ENCODE data around the gene CENPA.
"Not testable (repeated sequence)": the region's sequence is repeated elsewhere in the genome, so short reads cannot be mapped to it uniquely, and the experiment has no call there.

CENPA gene

GRCh38 chr2:26795135-26795534, 9.3 kb downstream of the CENPA start:
- DNase-seq, result not testable (repeated sequence)

DNA sequence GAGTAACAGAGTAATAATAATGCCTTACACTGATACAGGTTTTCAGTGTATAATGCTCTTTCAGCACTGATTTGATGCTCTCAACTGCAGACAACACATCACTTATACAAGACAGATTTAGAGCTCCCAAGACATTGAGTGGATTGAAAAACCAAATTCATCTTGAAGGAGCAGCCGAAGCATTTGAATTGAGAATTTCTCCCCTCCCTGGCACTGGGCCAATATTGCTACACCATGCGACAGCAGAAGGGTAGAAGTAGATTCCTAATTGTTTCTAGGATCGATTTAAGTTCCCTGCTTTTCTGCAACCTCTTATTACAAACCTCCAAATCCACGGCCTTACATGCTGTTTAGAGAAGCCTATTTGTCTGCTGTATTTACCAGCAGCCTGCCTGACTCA, 15.5 kb downstream of the CENPA start:
- DNase-seq, result no peak

GRCh38 chr2:26801796-26802195, 15.9 kb downstream of the CENPA start:
- no peak for DNase-seq

DNA sequence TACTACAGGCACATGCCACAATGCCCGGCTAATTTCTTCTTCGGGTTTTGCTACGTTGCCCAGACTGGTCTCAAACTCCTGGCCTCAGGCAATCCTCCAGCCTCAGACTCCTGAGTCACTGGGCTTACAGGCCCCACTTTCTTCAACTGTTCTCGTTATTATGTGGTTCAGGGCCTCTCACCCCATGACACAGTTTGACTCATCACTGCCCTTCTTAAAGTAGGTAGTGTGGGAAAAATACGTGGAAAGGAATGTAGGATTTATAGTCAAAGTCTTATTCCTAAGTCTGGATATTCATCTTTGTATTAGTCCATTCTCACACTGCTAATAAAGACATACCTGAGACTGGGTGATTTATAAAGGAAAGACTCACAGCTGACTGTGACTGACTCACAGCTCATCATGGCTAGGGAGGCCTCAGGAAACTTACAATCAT, 19.4 kb downstream of the CENPA start:
- no peak for DNase-seq

- peak; percentile 9 for DNase-seq
These were observed 22.1 kb downstream of the CENPA start for GRCh38 chr2:26807788-26808460.

DNA sequence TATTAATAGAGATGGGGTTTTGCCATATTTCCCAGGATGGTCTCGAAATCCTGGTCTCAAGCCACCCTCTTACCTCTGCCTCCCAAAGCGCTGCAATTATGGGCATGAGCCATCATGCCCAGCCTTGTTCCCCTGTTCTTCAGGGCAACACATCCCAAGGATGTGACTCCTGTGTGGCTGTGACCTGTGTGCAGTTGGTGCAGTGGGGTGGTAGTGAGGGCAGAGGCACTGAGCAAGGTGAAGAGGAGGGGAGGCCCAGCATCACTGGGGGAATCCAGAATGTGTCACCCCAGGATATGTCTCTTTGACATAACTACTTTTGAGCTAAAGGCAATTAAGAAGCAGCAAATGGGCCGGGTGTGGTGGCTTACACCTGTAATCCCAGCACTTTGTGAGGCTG, 23.4 kb downstream of the CENPA start:
- DNase-seq, result no peak

DNA sequence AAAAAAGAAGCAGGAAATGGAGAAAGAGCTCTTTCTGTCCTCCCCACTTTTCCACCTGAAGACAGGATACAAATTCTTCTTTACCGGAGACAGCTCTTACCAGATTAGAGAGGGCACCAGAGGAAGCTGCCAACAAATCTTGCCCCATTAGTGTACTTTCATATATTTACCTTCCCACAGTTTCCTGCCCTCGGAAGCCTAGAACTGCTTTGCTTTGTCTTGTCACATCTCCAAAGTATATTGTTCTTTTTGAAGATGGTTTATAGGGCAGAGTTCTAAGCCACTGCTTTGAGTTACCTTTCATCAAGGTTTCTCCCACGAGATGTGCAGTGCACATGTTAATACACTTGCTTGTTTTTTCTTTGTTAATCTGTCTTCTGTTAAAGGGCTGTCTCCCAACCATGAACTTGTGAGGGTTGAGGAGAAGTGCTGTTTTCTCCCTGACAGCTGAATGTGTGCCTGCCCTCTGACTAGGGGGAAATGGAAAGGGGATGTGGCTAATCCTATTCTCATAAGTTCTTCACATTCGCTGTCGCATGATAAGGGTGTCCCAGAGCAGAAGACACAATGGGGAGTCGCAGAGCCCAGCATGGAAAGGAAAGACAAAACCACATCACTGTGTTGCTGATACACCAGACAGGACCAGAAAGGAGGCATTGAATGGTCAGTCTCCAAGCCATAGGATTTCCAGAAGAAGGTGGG, 24.2 kb downstream of the CENPA start:
- no peak for DNase-seq

DNA sequence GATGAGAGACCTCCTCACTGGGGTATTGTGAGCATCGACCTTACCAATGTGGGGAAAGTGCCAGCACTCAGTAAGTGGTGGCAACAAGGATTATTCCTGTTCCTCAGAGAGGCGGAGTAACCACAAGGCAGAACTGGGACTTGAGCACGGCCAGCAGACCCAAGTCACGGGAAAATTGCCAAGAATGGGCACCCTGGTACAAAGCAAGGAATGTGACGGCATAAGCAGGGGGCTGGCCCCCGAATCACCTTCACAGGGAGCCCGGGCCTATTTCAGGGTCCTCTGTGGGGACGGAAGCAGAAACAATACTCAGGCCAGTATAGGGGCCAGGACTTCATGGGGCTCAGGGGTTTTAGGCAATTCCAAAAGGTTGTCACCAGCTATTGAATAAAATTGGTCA, 25.4 kb downstream of the CENPA start:
- no peak for DNase-seq

DNA sequence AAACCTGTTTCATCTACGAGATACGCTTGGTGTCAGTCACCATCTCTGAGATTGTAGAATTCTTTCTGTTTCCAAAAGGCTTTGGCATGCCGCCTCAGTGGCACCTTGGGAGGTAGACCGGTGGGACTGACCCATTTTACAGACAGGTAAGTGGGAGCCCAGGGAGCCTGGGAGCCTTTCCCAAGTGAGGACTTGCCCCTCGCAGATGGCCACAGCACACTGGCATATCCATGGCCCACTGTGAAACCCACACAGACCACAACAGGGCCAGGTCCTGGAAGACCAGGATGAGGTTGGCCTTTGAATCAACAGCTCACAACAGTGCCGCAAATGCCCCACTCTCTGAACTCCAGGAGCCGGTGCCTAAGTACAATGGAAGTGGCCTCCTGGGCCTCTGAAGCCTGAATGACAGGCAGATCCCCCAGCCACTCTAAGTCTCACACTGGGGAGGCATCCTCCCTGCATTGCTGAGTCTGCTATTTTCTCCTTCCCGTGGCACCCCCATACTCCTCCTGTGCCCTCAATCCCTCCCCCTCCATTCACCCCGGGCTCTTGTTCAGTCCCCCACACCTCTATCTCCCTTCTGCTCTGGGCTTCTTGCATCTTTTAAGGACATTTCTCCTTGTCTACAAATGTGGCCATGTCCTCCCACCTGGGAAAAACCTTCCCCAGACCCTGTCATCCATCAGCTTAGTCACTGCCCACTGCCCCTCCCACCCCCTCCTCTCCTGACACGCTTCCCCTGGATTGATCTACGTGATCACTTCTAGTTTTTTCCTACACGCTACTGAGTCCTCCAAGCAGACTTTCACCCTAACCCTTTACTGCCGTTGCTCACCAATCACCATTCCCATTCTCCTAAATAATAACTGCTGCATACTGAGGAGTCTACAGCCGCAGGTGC, 26.2 kb downstream of the CENPA start:
- DNase-seq, result no peak

DNA sequence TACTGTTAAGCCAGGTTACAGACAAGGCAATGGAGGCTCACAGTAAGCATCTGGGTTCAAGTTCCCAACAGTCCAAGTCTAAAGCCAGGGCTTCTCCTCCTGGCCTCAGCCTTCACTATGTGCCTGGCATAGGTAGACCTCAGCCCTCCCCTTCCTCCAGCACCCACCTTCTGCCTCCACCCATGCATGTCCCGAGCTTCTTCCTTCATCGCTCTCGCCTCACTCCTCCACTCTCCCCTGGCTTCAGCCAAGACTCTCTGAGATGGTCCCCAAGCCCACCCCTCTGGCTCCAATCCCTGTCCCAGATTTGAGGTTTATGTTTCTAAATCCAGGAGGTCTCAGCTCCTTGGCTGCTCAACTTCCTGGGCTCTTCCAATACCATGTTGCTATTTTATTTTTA, 26.9 kb downstream of the CENPA start:
- DNase-seq, result no peak

DNA sequence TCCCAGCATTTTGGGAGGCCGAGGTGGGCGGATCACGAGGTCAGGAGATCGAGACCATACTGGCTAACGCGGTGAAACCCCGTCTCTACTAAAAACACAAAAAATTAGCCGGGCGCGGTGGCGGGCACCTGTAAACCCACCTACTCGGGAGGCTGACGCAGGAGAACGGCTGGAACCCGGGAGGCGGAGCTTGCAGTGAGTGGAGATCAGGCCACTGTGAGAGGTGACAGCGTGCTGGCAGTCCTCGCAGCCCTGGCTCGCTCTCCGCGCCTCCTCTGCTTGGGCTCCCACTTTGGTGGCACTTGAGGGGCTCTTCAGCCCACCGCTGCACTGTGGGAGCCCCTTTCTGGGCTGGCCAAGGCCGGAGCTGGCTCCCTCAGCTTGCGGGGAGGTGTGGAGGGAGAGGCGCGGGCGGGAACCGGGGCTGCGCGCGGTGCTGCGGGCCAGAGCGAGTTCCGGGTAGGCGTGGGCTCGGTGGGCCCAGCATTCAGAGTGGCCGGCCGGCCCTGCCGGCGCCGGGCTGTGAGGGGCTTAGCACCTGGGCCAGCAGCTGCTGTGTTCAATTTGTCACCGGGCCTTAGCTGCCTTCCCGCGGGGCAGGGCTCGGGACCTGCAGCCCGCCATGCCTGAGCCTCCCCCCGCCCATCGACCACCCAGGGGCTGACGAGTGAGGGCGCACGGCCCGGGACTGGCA, 28.4 kb downstream of the CENPA start:
- DNase-seq, result not testable (repeated sequence)

- DNase-seq, result no peak
These were observed 31.0 kb downstream of the CENPA start for GRCh38 chr2:26816893-26817292.

GRCh38 chr2:26818255-26818654, 32.4 kb downstream of the CENPA start:
- DNase-seq, result no peak

DNA sequence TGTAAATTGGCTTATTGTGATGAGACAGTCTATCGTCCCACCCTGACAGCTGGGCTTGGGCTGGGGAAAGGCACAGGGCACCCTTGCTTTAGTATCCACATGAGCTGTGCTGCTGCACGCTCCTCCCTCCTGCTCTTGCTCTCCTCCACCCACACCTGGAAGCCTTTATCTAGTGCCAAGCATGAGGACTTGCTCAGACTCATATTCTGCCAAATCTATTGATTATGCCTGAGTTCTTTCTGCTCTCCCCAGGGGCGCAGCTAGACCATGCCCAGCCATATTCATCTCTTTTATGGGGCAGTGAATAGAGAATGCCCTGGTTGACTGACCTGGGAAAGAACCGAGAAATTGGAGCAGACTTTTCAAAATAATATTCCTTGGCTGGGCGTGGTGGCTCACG, 33.1 kb downstream of the CENPA start:
- DNase-seq, result no peak

GRCh38 chr2:26820932-26821331, 35.1 kb downstream of the CENPA start:
- DNase-seq, result no peak

- no peak for DNase-seq
These were observed 37.0 kb downstream of the CENPA start for GRCh38 chr2:26822877-26823276.

GRCh38 chr2:26838121-26838906, 52.5 kb downstream of the CENPA start:
- DNase-seq, result no peak

DNA sequence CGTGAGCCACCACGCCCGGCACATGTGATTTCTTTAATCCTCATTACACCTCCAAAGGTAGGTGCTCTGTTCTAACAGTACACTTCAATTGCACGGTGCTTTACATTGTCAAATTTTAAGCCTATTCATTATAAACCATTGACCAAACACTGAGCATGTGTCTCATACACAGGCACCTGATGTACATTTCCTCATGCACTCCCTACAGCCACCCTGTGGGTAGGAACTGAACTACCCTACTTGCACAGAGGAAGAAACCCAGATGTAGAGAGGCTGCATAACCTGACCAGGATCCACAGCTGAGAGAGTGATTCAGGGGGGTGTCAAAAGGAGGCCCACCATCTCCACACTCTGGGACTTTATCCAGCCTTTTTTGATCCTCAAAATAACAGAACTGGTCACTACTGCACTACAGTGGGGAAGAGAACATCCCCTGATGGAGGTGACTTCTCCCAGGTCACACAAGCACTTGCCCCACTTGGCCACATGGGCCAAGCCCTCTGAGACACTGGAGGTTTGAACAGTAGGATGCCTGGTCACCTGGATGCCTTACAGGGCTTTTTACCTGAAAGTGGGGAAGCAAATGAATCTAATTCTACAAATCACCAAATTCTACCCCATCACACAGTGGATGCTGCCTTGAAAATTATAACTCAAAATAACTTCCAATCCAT, 55.2 kb downstream of the CENPA start:
- DNase-seq, result no peak

DNA sequence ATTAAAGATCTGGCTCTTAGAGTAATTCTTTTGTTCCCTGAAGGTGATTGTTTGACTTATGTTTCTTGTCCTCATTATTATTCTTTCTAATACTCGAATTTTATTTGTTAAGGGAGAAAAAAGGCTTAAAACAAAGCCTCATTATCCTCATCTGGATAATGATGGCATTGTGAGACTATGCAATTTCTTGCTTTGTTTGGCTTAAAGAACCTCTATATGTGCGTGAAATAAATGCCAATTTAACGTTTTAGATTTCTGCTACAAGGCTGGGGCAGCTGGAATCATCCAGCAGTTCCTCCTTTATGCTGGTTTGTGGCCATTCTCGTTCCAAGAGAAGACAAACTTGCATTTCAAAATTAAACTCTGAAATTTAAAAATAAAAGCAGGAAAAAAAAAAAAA, 57.2 kb downstream of the CENPA start:
- no peak for DNase-seq

All from COR-L47 (cell line).